Gastrocnemius medialis (tissue), 4 donors: ENCODE data around the gene ZNF451. TPM values are rescaled to one million over a fixed set of nuclear protein-coding genes. Genes with fewer than 3 reads are reported as not detected.

ENCODE experiments used
- ATAC-seq, 2 donors: fragments of 150-250 bp; one replicate each; pipeline ENCODE4 v1.9.1; 2016
- DNase-seq, 2 donors: peaks; one replicate each; pipeline ENCODE4 v3.0.0-alpha.2; 2019
- H3K27ac ChIP-seq, 4 donors: fragments of 200-600 bp; sonication (generic); 1 replicate in 1 of 4; 2 replicates in 3 of 4; pipeline ENCODE4 v1.5.1; 2016 to 2018; ENCODE audit warnings: mild to moderate bottlenecking in 2 of 4, moderate library complexity in 1 of 4
- H3K27me3 ChIP-seq, 3 donors: fragments of 200-600 bp; sonication (generic) in 2 of 3; 1 replicate in 1 of 3; 2 replicates in 2 of 3; pipeline versions ENCODE4 v1.5.1 to v1.6.0; 2016 to 2019; ENCODE audit warnings: mild to moderate bottlenecking in 1 of 3, moderate library complexity in 1 of 3
- H3K36me3 ChIP-seq, 2 donors: fragments of 200-600 bp; sonication (generic) in 1 of 2; one replicate each; pipeline ENCODE4 v1.5.1; 2017 to 2018
- H3K4me1 ChIP-seq, 2 donors: fragments of 200-600 bp; sonication (generic) in 1 of 2; one replicate each; pipeline ENCODE4 v1.5.1; 2016 to 2017; ENCODE audit warnings: mild to moderate bottlenecking in 2 of 2
- H3K4me3 ChIP-seq, 4 donors: fragments of 200-600 bp; sonication (generic) in 3 of 4; 1 replicate in 1 of 4; 2 replicates in 3 of 4; pipeline ENCODE4 v1.5.1; 2016 to 2019; ENCODE audit warnings: mild to moderate bottlenecking in 2 of 4
- H3K9me3 ChIP-seq, 3 donors: fragments of 200-600 bp; sonication (generic) in 2 of 3; 1 replicate in 1 of 3; 2 replicates in 2 of 3; pipeline ENCODE4 v1.5.1; 2016 to 2019
- POLR2A ChIP-seq, 2 donors: fragments of 450-650 bp; IDR thresholded peaks; one replicate each; pipeline ENCODE4 v1.6.1; 2017; ENCODE audit warnings: antibody characterized with exemption in 2 of 2, mild to moderate bottlenecking in 2 of 2, moderate library complexity in 2 of 2
- in situ Hi-C, 4 donors: fragments of 200-750 bp; cut with MboI; loops; one replicate each; pipeline versions ENCODE4 v1.15.0 to v1.8.0; 2017; ENCODE audit warnings: low sequenced_read_pairs in 4 of 4
- intact Hi-C: fragments of 100-400 bp; cut with DNase I; formaldehyde crosslinking; loops from one replicate; pipeline ENCODE4 v1.15.1; 2023; ENCODE audit warnings: low total_unique reads
- total RNA-seq, 4 donors: library from RNA; depleted of rRNA; stranded (reverse); fragments of >200 nt; gene quantifications; one replicate each; pipeline versions ENCODE4 v1.1.0 to v1.2.3, GENCODE V29; 2016
- TF ChIP-seq, protein P1 (sequence below), 5 experiments: fragments of 450-650 bp in 3 of 5; fragments of 200-600 bp in 2 of 5; sonication (generic) in 2 of 5; IDR thresholded peaks in 4 of 5; conservative IDR thresholded peaks in 1 of 5; 1 replicate in 4 of 5; 2 replicates in 1 of 5; pipeline ENCODE4 v1.5.1; 2016 to 2019; ENCODE audit warnings: antibody characterized with exemption in 5 of 5, mild to moderate bottlenecking in 3 of 5, moderate library complexity in 3 of 5

The ZNF451 gene
- total RNA-seq, 4 donors from 2014 or later, result 27.1 to 36.8 (median 28.0) TPM

DNA sequence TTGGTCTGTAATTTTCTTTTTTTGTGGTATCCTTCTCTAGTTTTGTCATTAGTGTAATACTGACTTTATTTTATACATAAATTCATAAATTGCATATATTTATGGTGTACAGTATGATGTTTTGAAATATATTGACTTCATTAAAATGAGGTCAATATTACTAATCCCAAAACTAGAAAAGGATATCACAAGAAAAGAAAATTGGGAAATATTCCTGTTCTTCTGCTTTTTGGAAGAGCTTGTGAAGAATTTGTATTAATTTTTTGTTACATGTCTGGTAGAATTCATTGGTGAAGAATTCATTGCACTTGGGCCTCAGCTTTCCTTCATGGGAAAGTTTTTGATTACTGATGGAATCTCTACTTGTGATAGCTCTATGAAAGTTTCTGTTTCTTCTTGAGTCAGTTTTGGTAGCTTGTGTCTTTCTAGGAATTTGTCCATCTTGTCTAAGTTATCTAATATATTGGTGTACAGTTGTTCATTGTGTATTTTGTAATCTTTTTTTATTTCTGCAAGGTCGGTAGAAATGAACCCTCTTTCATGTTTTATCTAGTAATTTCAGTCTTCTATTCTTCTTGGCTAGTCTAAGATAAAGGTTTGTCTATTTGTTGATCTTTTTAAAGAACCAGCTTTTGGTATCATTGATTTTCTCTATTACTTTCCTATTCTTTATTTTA, 11.3 kb upstream of the ZNF451 start:
- H3K27me3 ChIP-seq, result no peaks in the 10 kb centered on the region
- no peak overlapping the region for H3K4me3 ChIP-seq
- no peak overlapping the region for H3K27ac ChIP-seq
- no peak for ATAC-seq
- intact Hi-C loops (no loop called here), in situ Hi-C loops (loop anchor here in 2 of 4 donors (25.0 kb wide), 1 partner anchor 234 kb away; the partner anchor contains the start of gene PRIM2 (in 2 of the 2))
- no peaks in the 10 kb centered on the region for H3K9me3 ChIP-seq
- H3K4me1 ChIP-seq, result no peaks in the 10 kb centered on the region
- TF ChIP-seq POLR2A (IDR thresholded peaks at IDR 0.05), result no peak
- TF ChIP-seq, protein P1, sequence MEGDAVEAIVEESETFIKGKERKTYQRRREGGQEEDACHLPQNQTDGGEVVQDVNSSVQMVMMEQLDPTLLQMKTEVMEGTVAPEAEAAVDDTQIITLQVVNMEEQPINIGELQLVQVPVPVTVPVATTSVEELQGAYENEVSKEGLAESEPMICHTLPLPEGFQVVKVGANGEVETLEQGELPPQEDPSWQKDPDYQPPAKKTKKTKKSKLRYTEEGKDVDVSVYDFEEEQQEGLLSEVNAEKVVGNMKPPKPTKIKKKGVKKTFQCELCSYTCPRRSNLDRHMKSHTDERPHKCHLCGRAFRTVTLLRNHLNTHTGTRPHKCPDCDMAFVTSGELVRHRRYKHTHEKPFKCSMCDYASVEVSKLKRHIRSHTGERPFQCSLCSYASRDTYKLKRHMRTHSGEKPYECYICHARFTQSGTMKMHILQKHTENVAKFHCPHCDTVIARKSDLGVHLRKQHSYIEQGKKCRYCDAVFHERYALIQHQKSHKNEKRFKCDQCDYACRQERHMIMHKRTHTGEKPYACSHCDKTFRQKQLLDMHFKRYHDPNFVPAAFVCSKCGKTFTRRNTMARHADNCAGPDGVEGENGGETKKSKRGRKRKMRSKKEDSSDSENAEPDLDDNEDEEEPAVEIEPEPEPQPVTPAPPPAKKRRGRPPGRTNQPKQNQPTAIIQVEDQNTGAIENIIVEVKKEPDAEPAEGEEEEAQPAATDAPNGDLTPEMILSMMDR (IDR thresholded peaks at IDR 0.05 in 4 of 5, conservative IDR thresholded peaks at IDR 0.05 in 1 of 5), result no peak
- no peak for DNase-seq
- peaks cover 0 to 5% of the 10 kb centered on the region in 2 donors for H3K36me3 ChIP-seq

DNA sequence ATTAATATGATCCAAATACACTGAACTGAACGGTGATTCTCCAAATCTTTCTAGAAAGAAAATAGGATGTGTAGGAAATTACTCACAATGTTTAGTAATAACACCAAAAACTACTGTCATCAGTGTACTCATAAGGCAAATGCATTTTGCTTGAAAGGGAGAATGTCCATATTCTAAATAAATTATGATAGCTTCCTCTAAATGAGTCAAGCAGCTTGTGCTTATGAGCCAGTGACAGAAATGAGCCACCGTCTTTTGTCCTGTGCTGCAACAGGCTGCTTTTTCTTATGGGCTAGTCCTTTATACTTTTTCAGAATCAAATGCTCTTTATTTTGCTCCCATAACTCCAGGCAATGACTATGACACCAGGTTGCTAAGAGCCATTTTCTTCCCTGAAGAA, 4.5 kb upstream of the ZNF451 start:
- no peaks in the 10 kb centered on the region for H3K36me3 ChIP-seq
- intact Hi-C loops, result loop anchor here (5.0 to 10.0 kb wide), 2 partner anchors 38 to 131 kb away; partner anchors contain the start of genes BEND6 and KIAA1586
- TF ChIP-seq, protein P1 (IDR thresholded peaks at IDR 0.05 in 4 of 5, conservative IDR thresholded peaks at IDR 0.05 in 1 of 5), result no peak
- no peak for TF ChIP-seq POLR2A (IDR thresholded peaks at IDR 0.05)
- DNase-seq, result no peak
- H3K4me3 ChIP-seq, result no peak overlapping the region
- in situ Hi-C loops, result loop anchor here in 2 of 4 donors (25.0 kb wide), 1 partner anchor 227 kb away; the partner anchor contains the start of gene PRIM2 (in 2 of the 2)
- H3K27me3 ChIP-seq, result no peaks in the 10 kb centered on the region
- no peak overlapping the region for H3K27ac ChIP-seq
- H3K4me1 ChIP-seq, result no peaks in the 10 kb centered on the region
- no peaks in the 10 kb centered on the region for H3K9me3 ChIP-seq
- ATAC-seq, result no peak

DNA sequence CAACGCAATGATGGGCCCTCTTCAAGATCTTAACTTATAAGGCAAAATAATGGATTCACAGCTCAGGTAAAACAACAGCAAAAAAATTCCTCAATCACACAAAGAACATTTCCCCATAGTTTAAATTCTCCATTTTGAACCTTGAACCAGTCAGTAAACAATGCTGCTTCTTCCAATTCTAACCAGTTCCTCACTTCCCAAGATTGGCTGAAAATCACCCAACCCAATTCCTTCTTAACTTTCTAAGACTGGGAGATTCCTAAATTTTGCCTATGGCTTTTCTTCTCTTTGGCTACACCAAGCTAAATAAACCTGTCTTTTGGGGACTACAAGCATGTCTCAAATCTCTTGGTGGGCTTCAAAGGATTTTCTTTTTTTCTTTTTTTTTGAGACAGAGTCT, 3.1 kb upstream of the ZNF451 start:
- Histone ChIP-seq H3K36me3 (no peaks in the 10 kb centered on the region), H3K9me3 (no peaks in the 10 kb centered on the region), H3K4me1 (peaks cover 5 to 6% of the 10 kb centered on the region in 2 donors), H3K27ac (no peak overlapping the region), H3K4me3 (no peak overlapping the region), H3K27me3 (no peaks in the 10 kb centered on the region)
- TF ChIP-seq, protein P1 (IDR thresholded peaks at IDR 0.05 in 4 of 5, conservative IDR thresholded peaks at IDR 0.05 in 1 of 5), result no peak
- TF ChIP-seq POLR2A (IDR thresholded peaks at IDR 0.05), result no peak
- DNase-seq (no peak), ATAC-seq (no peak)
- intact Hi-C loops (loop anchor here (5.0 to 10.0 kb wide), 2 partner anchors 40 to 132 kb away; partner anchors contain the start of genes BEND6 and KIAA1586), in situ Hi-C loops (loop anchor here in 2 of 4 donors (25.0 kb wide), 1 partner anchor 225 kb away; the partner anchor contains the start of gene PRIM2 (in 2 of the 2))

DNA sequence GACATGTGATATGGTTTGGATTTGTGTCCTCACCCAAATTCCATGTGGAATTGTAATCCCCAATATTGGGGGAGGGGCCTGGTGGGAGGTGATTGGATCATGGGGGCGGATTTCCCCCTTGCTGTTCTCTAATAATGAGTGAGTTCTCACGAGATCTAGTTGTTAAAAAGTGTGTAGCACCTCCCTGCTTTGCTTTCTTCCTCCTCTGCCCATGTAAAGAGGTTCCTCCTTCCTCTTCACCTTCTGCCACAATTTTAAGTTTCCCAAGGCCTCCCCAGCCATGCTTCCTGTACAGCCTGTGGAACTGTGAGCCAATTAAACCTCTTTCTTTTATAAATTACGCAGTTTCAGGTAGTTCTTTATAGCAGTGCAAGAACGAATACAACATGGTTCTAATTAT, 2.1 kb upstream of the ZNF451 start:
- ATAC-seq (no peak), DNase-seq (no peak)
- Histone ChIP-seq H3K4me1 (peaks cover 16% of the 10 kb centered on the region in 2 donors), H3K9me3 (no peaks in the 10 kb centered on the region), H3K27ac (no peak overlapping the region), H3K27me3 (no peaks in the 10 kb centered on the region), H3K4me3 (no peak overlapping the region), H3K36me3 (no peaks in the 10 kb centered on the region)
- TF ChIP-seq, protein P1 (IDR thresholded peaks at IDR 0.05 in 4 of 5, conservative IDR thresholded peaks at IDR 0.05 in 1 of 5), result no peak
- TF ChIP-seq POLR2A (IDR thresholded peaks at IDR 0.05), result no peak
- intact Hi-C loops (loop anchor here (2.0 to 10.0 kb wide), 3 partner anchors 41 to 229 kb away; partner anchors contain the start of genes BEND6, KIAA1586 and PRIM2), in situ Hi-C loops (loop anchor here in 2 of 4 donors (25.0 kb wide), 1 partner anchor 224 kb away; the partner anchor contains the start of gene PRIM2 (in 2 of the 2))
